Uterus (tissue), 4 donors: ENCODE data around the gene MUC5B. TPM values are rescaled to one million over a fixed set of nuclear protein-coding genes. Genes with fewer than 3 reads are reported as not detected.
"Not testable (repeated sequence)": the region's sequence is repeated elsewhere in the genome, so short reads cannot be mapped to it uniquely, and the experiment has no call there.

ENCODE experiments used
- DNase-seq, 2 donors: peaks; one replicate each; pipeline ENCODE4 v3.0.0-alpha.2; 2019 to 2020
- H3K27ac ChIP-seq, 2 donors: fragments of 200-600 bp; sonication (generic); 1 replicate in 1 of 2; 2 replicates in 1 of 2; pipeline ENCODE4 v1.5.1; 2016 to 2018
- H3K27me3 ChIP-seq, 2 donors: fragments of 200-600 bp; sonication (generic); one replicate each; pipeline ENCODE4 v1.5.1; 2018 to 2019; ENCODE audit warnings: control low read depth in 1 of 2
- H3K36me3 ChIP-seq, 2 donors: fragments of 200-600 bp; sonication (generic); one replicate each; pipeline ENCODE4 v1.5.1; 2019; ENCODE audit warnings: control low read depth in 1 of 2
- H3K4me1 ChIP-seq, 2 donors: fragments of 200-600 bp; sonication (generic); one replicate each; pipeline ENCODE4 v1.5.1; 2018 to 2019; ENCODE audit warnings: control low read depth in 1 of 2
- H3K4me3 ChIP-seq, 2 donors: fragments of 200-600 bp; sonication (generic); 1 replicate in 1 of 2; 2 replicates in 1 of 2; pipeline ENCODE4 v1.5.1; 2018 to 2019; ENCODE audit warnings: mild to moderate bottlenecking in 1 of 2
- H3K9me3 ChIP-seq, 2 donors: fragments of 200-600 bp; sonication (generic); one replicate each; pipeline ENCODE4 v1.5.1; 2019; ENCODE audit warnings: control low read depth in 1 of 2
- POLR2A ChIP-seq, 2 donors: fragments of 450-650 bp; IDR thresholded peaks; one replicate each; pipeline ENCODE4 v1.6.1; 2016; ENCODE audit warnings: antibody characterized with exemption in 2 of 2, mild to moderate bottlenecking in 1 of 2, moderate library complexity in 1 of 2
- intact Hi-C: fragments of 100-400 bp; cut with DNase I; formaldehyde crosslinking; loops from one replicate; pipeline ENCODE4 v1.15.1; 2023; ENCODE audit warnings: low total_unique reads
- total RNA-seq, 4 donors: library from RNA; depleted of rRNA in 3 of 4; stranded (reverse); fragments of >200 nt in 3 of 4; gene quantifications; one replicate each; pipeline versions ENCODE4 v1.1.0 to v1.2.4, GENCODE V29; 2014 to 2023
- TF ChIP-seq, protein P1 (sequence below), 4 experiments: fragments of 200-600 bp in 2 of 4; fragments of 450-650 bp in 2 of 4; sonication (generic) in 2 of 4; IDR thresholded peaks; one replicate each; pipeline ENCODE4 v1.5.1; 2016 to 2019; ENCODE audit warnings: antibody characterized with exemption in 4 of 4, mild to moderate bottlenecking in 2 of 4, moderate library complexity in 1 of 4
- donor health status: DM: yes; HTN: yes; CAD: no.

The MUC5B gene
- total RNA-seq, 4 donors from 2014 or later = under 0.01 to 3.8 (median 0.71) TPM

DNA sequence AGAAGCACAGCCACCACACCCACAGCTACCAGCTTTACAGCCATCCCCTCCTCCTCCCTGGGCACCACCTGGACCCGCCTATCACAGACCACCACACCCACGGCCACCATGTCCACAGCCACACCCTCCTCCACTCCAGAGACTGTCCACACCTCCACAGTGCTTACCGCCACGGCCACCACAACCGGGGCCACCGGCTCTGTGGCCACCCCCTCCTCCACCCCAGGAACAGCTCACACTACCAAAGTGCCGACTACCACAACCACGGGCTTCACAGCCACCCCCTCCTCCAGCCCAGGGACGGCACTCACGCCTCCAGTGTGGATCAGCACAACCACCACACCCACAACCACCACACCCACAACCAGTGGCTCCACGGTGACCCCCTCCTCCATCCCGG lies 27.5 kb downstream of the MUC5B start:
- H3K9me3 ChIP-seq, H3K4me1 ChIP-seq, H3K27me3 ChIP-seq, H3K27ac ChIP-seq, DNase-seq, H3K4me3 ChIP-seq, intact Hi-C loops, H3K36me3 ChIP-seq: not testable (repeated sequence)

DNA sequence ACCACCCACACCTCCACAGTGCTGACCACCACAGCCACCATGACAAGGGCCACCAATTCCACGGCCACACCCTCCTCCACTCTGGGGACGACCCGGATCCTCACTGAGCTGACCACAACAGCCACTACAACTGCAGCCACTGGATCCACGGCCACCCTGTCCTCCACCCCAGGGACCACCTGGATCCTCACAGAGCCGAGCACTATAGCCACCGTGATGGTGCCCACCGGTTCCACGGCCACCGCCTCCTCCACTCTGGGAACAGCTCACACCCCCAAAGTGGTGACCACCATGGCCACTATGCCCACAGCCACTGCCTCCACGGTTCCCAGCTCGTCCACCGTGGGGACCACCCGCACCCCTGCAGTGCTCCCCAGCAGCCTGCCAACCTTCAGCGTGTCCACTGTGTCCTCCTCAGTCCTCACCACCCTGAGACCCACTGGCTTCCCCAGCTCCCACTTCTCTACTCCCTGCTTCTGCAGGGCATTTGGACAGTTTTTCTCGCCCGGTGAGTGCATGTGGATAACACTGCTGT lies 28.4 kb downstream of the MUC5B start:
- no peaks in the 10 kb centered on the region for H3K36me3 ChIP-seq
- intact Hi-C loops = no loop called here
- no peak for TF ChIP-seq POLR2A (IDR thresholded peaks at IDR 0.05)
- TF ChIP-seq, protein P1, sequence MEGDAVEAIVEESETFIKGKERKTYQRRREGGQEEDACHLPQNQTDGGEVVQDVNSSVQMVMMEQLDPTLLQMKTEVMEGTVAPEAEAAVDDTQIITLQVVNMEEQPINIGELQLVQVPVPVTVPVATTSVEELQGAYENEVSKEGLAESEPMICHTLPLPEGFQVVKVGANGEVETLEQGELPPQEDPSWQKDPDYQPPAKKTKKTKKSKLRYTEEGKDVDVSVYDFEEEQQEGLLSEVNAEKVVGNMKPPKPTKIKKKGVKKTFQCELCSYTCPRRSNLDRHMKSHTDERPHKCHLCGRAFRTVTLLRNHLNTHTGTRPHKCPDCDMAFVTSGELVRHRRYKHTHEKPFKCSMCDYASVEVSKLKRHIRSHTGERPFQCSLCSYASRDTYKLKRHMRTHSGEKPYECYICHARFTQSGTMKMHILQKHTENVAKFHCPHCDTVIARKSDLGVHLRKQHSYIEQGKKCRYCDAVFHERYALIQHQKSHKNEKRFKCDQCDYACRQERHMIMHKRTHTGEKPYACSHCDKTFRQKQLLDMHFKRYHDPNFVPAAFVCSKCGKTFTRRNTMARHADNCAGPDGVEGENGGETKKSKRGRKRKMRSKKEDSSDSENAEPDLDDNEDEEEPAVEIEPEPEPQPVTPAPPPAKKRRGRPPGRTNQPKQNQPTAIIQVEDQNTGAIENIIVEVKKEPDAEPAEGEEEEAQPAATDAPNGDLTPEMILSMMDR (IDR thresholded peaks at IDR 0.05) = no peak
- H3K4me3 ChIP-seq = no peak overlapping the region
- H3K9me3 ChIP-seq = no peaks in the 10 kb centered on the region
- no peak overlapping the region for H3K27ac ChIP-seq
- no peak for DNase-seq
- H3K27me3 ChIP-seq = no peaks in the 10 kb centered on the region
- no peaks in the 10 kb centered on the region for H3K4me1 ChIP-seq

DNA sequence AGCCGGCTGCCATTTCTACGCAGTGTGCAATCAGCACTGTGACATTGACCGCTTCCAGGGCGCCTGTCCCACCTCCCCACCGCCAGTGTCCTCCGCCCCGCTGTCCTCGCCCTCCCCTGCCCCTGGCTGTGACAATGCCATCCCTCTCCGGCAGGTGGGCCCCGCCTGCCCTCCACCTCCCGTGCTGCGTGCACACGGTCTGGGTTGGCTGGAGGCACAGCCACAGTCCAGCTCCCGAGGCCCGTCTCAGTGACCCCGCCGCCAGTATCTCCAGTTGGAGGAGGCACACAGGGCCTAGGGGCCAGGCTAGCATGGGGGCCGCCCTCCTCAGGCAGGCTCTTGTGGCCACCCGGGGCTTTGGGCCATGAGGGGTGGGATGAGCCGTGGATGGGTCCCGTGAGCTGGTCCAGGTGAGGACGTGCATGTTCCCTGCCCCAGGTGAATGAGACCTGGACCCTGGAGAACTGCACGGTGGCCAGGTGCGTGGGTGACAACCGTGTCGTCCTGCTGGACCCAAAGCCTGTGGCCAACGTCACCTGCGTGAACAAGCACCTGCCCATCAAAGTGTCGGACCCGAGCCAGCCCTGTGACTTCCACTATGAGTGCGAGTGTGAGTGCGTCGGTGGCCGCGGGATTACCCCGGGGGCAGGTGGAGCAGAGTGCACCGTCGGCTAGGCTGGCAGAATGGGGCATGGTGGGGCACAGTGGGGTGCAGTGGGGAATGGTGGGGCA lies 29.7 kb downstream of the MUC5B start:
- H3K4me1 ChIP-seq = no peaks in the 10 kb centered on the region
- DNase-seq = no peak

DNA sequence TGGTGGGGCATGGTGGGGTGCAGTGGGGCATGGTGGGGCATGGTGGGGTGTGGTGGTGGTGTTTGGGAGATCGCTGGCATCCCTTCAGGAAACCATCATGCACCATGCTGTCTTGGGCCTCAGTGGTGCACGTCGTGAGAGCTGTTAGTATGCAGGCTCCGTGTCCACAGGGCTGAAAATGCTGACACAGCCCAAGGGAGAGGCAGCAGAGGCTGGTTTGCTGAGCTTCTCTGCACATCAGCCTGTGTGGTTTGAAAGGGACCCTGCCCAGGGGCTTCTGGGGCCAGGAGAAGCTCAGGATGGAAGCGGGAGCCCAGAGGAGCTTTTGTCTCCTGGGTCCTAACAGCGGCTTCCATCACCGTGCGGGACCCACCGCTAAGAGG lies 30.2 kb downstream of the MUC5B start:
- no peak overlapping the region for H3K27ac ChIP-seq
- intact Hi-C loops = no loop called here
- no peaks in the 10 kb centered on the region for H3K27me3 ChIP-seq
- H3K4me1 ChIP-seq = no peaks in the 10 kb centered on the region
- H3K9me3 ChIP-seq = no peaks in the 10 kb centered on the region
- no peaks in the 10 kb centered on the region for H3K36me3 ChIP-seq
- DNase-seq = no peak
- H3K4me3 ChIP-seq = no peak overlapping the region
- TF ChIP-seq, protein P1 (IDR thresholded peaks at IDR 0.05) = no peak
- TF ChIP-seq POLR2A (IDR thresholded peaks at IDR 0.05) = no peak

More for the DNA sequence above, 29.7 kb downstream of the MUC5B start:
- Histone ChIP-seq H3K27me3 (no peaks in the 10 kb centered on the region), H3K27ac (no peak overlapping the region), H3K4me3 (no peak overlapping the region), H3K9me3 (no peaks in the 10 kb centered on the region), H3K36me3 (no peaks in the 10 kb centered on the region)
- no peak for TF ChIP-seq POLR2A (IDR thresholded peaks at IDR 0.05)
- TF ChIP-seq, protein P1 (IDR thresholded peaks at IDR 0.05) = no peak
- intact Hi-C loops = no loop called here

DNA sequence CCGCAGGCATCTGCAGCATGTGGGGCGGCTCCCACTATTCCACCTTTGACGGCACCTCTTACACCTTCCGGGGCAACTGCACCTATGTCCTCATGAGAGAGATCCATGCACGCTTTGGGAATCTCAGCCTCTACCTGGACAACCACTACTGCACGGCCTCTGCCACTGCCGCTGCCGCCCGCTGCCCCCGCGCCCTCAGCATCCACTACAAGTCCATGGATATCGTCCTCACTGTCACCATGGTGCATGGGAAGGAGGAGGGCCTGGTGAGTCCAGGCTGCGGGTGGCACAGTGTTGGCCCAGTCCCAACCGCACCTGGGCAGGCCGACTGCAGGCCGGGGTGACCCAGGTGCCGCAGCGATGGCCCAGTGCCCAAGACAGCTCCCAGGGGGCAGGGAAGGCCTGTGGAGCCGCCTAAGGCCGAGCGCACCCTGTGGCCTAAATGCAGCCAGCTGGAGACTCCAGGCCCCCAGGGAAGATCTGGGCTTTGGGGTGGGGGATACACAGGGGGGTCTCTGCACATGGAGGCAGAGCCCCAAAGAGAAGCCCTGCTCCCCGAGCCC lies 31.3 kb downstream of the MUC5B start:
- H3K27ac ChIP-seq = no peak overlapping the region
- intact Hi-C loops = no loop called here
- H3K9me3 ChIP-seq = no peaks in the 10 kb centered on the region
- TF ChIP-seq, protein P1 (IDR thresholded peaks at IDR 0.05) = no peak
- no peak for TF ChIP-seq POLR2A (IDR thresholded peaks at IDR 0.05)
- DNase-seq = no peak
- no peaks in the 10 kb centered on the region for H3K27me3 ChIP-seq
- H3K36me3 ChIP-seq = no peaks in the 10 kb centered on the region
- H3K4me3 ChIP-seq = no peak overlapping the region
- H3K4me1 ChIP-seq = no peaks in the 10 kb centered on the region
